Measurements from ENCODE around the gene AHNAK. TPM values are rescaled to one million over a fixed set of nuclear protein-coding genes. Genes with fewer than 3 reads are reported as not detected.

AHNAK gene
- total and polyA plus RNA-seq, 9 donors, result 114 to 699 (median 540) TPM

GRCh38 chr11:62498031-62498430, 48.6 kb downstream of the AHNAK start:
- 66 to 77% (median 74%) methylated on average over 4 of the region's 4 CpGs for WGBS, 3 donors
- TF ChIP-seq CTCF (IDR thresholded peaks at IDR 0.05), result no peak
- TF ChIP-seq EP300 (IDR thresholded peaks at IDR 0.05), result no peak
- TF ChIP-seq POLR2A (IDR thresholded peaks at IDR 0.05), result no peak
- Histone ChIP-seq H3K27ac (no peak overlapping the region), H3K9me3 (no peaks in the 10 kb centered on the region), H3K4me3 (no peak overlapping the region), H3K4me1 (ENCODE audit: insufficient read depth) (no peaks in the 10 kb centered on the region), H3K36me3 (no peaks in the 10 kb centered on the region), H3K27me3 (no peaks in the 10 kb centered on the region)
- DNase-seq, result no peak
- intact Hi-C loops (cut with DNase I), result no loop called here

GRCh38 chr11:62497132-62497801, 49.3 kb downstream of the AHNAK start:
- H3K9me3 ChIP-seq, result no peaks in the 10 kb centered on the region
- no peaks in the 10 kb centered on the region for H3K36me3 ChIP-seq
- no peaks in the 10 kb centered on the region for H3K27me3 ChIP-seq
- H3K27ac ChIP-seq, result no peak overlapping the region
- TF ChIP-seq POLR2A (IDR thresholded peaks at IDR 0.05) (no peak), EP300 (IDR thresholded peaks at IDR 0.05) (no peak), CTCF (IDR thresholded peaks at IDR 0.05) (no peak)
- intact Hi-C loops (cut with DNase I), result no loop called here
- 81 to 84% (median 82%) methylated on average over 7 of the region's 7 CpGs for WGBS, 3 donors
- no peak for DNase-seq
- no peaks in the 10 kb centered on the region for H3K4me1 ChIP-seq (ENCODE audit: insufficient read depth)
- no peak overlapping the region for H3K4me3 ChIP-seq

- Histone ChIP-seq H3K4me3 (no peak overlapping the region), H3K4me1 (ENCODE audit: insufficient read depth) (no peaks in the 10 kb centered on the region), H3K9me3 (no peaks in the 10 kb centered on the region), H3K36me3 (no peaks in the 10 kb centered on the region), H3K27ac (no peak overlapping the region), H3K27me3 (no peaks in the 10 kb centered on the region)
- no peak for TF ChIP-seq CTCF (IDR thresholded peaks at IDR 0.05)
- WGBS, 3 donors, result 95 to 97% (median 96%) methylated on average over 6 of the region's 6 CpGs
- intact Hi-C loops (cut with DNase I), result no loop called here
- no peak for DNase-seq
Observed at GRCh38 chr11:62496676-62497075, 49.9 kb downstream of the AHNAK start.

GRCh38 chr11:62494246-62494645, 52.4 kb downstream of the AHNAK start:
- intact Hi-C loops (cut with DNase I), result no loop called here
- Histone ChIP-seq H3K27ac (no peak overlapping the region), H3K36me3 (no peaks in the 10 kb centered on the region)

More at GRCh38 chr11:62494246-62494645, 52.4 kb downstream of the AHNAK start:
- H3K4me3 ChIP-seq, result no peak overlapping the region
- DNase-seq, result no peak
- H3K4me1 ChIP-seq (ENCODE audit: insufficient read depth), result no peaks in the 10 kb centered on the region
- TF ChIP-seq CTCF (IDR thresholded peaks at IDR 0.05), result no peak
- TF ChIP-seq POLR2A (IDR thresholded peaks at IDR 0.05), result no peak
- TF ChIP-seq EP300 (IDR thresholded peaks at IDR 0.05), result no peak
- H3K27me3 ChIP-seq, result no peaks in the 10 kb centered on the region
- no peaks in the 10 kb centered on the region for H3K9me3 ChIP-seq
- 79 to 87% (median 80%) methylated on average over 4 of the region's 4 CpGs for WGBS, 3 donors

Data from ovary (tissue), 9 donors.